Type B pancreatic cell (in vitro differentiated cells): ENCODE measurements around the gene SF3B2. TPM values are rescaled to one million over a fixed set of nuclear protein-coding genes. Genes with fewer than 3 reads are reported as not detected.

Source experiments
- DNase-seq: peaks from one replicate; pipeline ENCODE4 v3.0.0; 2021; ENCODE audit warnings: mixed read lengths; ENCODE audit not compliant: unreplicated experiment; ENCODE audit errors: extremely low spot score
- H3K27ac Mint-ChIP-seq: 2 replicates; pipeline ENCODE4 v1.8.0; 2021; ENCODE audit warnings: mild to moderate bottlenecking, mixed read lengths
- H3K27me3 Mint-ChIP-seq: 2 replicates; pipeline ENCODE4 v1.8.0; 2021; ENCODE audit warnings: mixed read lengths
- H3K36me3 Mint-ChIP-seq: 2 replicates; pipeline ENCODE4 v1.8.0; 2021; ENCODE audit warnings: mixed read lengths
- H3K4me1 Mint-ChIP-seq: one replicate; pipeline ENCODE4 v1.8.0; 2021; ENCODE audit warnings: mixed read lengths; ENCODE audit not compliant: unreplicated experiment
- H3K4me3 Mint-ChIP-seq: 2 replicates; pipeline ENCODE4 v1.8.0; 2021; ENCODE audit warnings: mild to moderate bottlenecking, mixed read lengths
- H3K9me3 Mint-ChIP-seq: 2 replicates; pipeline ENCODE4 v1.8.0; 2021; ENCODE audit warnings: mixed read lengths
- CTCF ChIP-seq: fragments of 200-600 bp; sonication (generic); conservative IDR thresholded peaks from 2 replicates; pipeline ENCODE4 v1.5.0; 2021; ENCODE audit warnings: antibody characterized with exemption, mild to moderate bottlenecking
- total RNA-seq: library from RNA; stranded (reverse); gene quantifications from 2 replicates; pipeline ENCODE4 v1.2.1, GENCODE V29; 2021; ENCODE audit warnings: low replicate concordance

SF3B2 gene
- total RNA-seq, 1 donor from 2014 or later = 210 TPM

GRCh38 chr11:66011239-66011784 is 40.9 kb upstream of the SF3B2 start:
- Mint-ChIP-seq H3K9me3 (no peaks in the 10 kb centered on the region), H3K4me1 (no peaks in the 10 kb centered on the region), H3K4me3 (peak overlapping the region; percentile 54), H3K27ac (peak overlapping the region; percentile 66), H3K36me3 (no peaks in the 10 kb centered on the region), H3K27me3 (peaks cover 13% of the 10 kb centered on the region)
- no peak for DNase-seq
- no peak for TF ChIP-seq CTCF

GRCh38 chr11:66011785-66012303 is 40.3 kb upstream of the SF3B2 start, which contains the start of gene CST6:
CST6 (plus strand) TSS chr11:66012008; CDS start chr11:66012045, 37 bp downstream.
- DNase-seq = no peak
- H3K27me3 Mint-ChIP-seq = peaks cover 13% of the 10 kb centered on the region
- peak within 1 kb of the TSS; percentile 66 for H3K27ac Mint-ChIP-seq
- no peak for TF ChIP-seq CTCF
- no peaks in the 10 kb centered on the region for H3K9me3 Mint-ChIP-seq
- H3K4me1 Mint-ChIP-seq = no peaks in the 10 kb centered on the region
- peak within 1 kb of the TSS; percentile 54 for H3K4me3 Mint-ChIP-seq
- no peaks in the 10 kb centered on the region for H3K36me3 Mint-ChIP-seq

- no peak for TF ChIP-seq CTCF
- Mint-ChIP-seq H3K4me3 (no peak overlapping the region), H3K9me3 (no peaks in the 10 kb centered on the region), H3K27me3 (peaks cover 13% of the 10 kb centered on the region), H3K36me3 (no peaks in the 10 kb centered on the region), H3K27ac (no peak overlapping the region), H3K4me1 (no peaks in the 10 kb centered on the region)
- DNase-seq = no peak
Observed at GRCh38 chr11:66012371-66012945, 39.7 kb upstream of the SF3B2 start.

- peaks cover 13% of the 10 kb centered on the region for H3K27me3 Mint-ChIP-seq
- TF ChIP-seq CTCF = no peak
- H3K4me1 Mint-ChIP-seq = no peaks in the 10 kb centered on the region
- DNase-seq = no peak
- no peak overlapping the region for H3K27ac Mint-ChIP-seq
- no peak overlapping the region for H3K4me3 Mint-ChIP-seq
- no peaks in the 10 kb centered on the region for H3K9me3 Mint-ChIP-seq
- no peaks in the 10 kb centered on the region for H3K36me3 Mint-ChIP-seq
Observed at GRCh38 chr11:66012946-66013761, 39.0 kb upstream of the SF3B2 start.

GRCh38 chr11:66013762-66014100 is 38.4 kb upstream of the SF3B2 start:
- H3K27me3 Mint-ChIP-seq = peaks cover 13% of the 10 kb centered on the region
- DNase-seq = no peak
- no peak overlapping the region for H3K4me3 Mint-ChIP-seq
- H3K27ac Mint-ChIP-seq = no peak overlapping the region
- no peaks in the 10 kb centered on the region for H3K4me1 Mint-ChIP-seq
- H3K36me3 Mint-ChIP-seq = no peaks in the 10 kb centered on the region
- TF ChIP-seq CTCF = no peak
- H3K9me3 Mint-ChIP-seq = no peaks in the 10 kb centered on the region
